Upper lobe of right lung (tissue), 1 donor: ENCODE data around the gene CCDC127. TPM values are rescaled to one million over a fixed set of nuclear protein-coding genes. Genes with fewer than 3 reads are reported as not detected.

Experiments
- ATAC-seq: fragments of 200-7000 bp; cut with Tn5 transposase; one replicate; pipeline ENCODE4 v1.9.1; 2020; ENCODE audit warnings: mild to moderate bottlenecking, moderate library complexity
- DNase-seq: peaks from one replicate; pipeline ENCODE4 v3.0.0-alpha.2; 2020
- H3K27ac ChIP-seq: fragments of 200-600 bp; one replicate; pipeline ENCODE4 v1.8.0; 2022
- H3K27me3 ChIP-seq: fragments of 200-600 bp; one replicate; pipeline ENCODE4 v1.8.0; 2022; ENCODE audit warnings: mild to moderate bottlenecking
- H3K36me3 ChIP-seq: fragments of 200-600 bp; one replicate; pipeline ENCODE4 v1.8.0; 2022
- H3K4me1 ChIP-seq: fragments of 200-600 bp; one replicate; pipeline ENCODE4 v1.8.0; 2022
- H3K4me3 ChIP-seq: fragments of 200-600 bp; one replicate; pipeline ENCODE4 v1.8.0; 2022; ENCODE audit warnings: mild to moderate bottlenecking
- H3K9me3 ChIP-seq: fragments of 200-600 bp; one replicate; pipeline ENCODE4 v1.8.0; 2022
- CTCF ChIP-seq: fragments of 200-600 bp; IDR thresholded peaks from one replicate; pipeline ENCODE4 v1.8.0; 2022; ENCODE audit warnings: antibody characterized with exemption
- intact Hi-C: fragments of 100-400 bp; cut with DNase I; formaldehyde crosslinking; loops from one replicate; pipeline ENCODE4 v1.11.0; 2022
- total RNA-seq: library from RNA; stranded (reverse); fragmentation: NEBNext Ultra II Directional; extraction: Animal tissue kit (Norgen Biotek cat#: 25700); gene quantifications from one replicate; pipeline ENCODE4 v1.2.1, GENCODE V29; 2021
- donor health status: DM: no; HTN: yes; CAD: no; lungs with severe emphysema.

The CCDC127 gene
- total RNA-seq, 1 donor from 2014 or later: 5.5 TPM

GRCh38 chr5:154826-155225, 63.1 kb downstream of the CCDC127 start:
- intact Hi-C loops: no loop called here
- ATAC-seq: no peak

GRCh38 chr5:154236-154635, 63.7 kb downstream of the CCDC127 start:
- Histone ChIP-seq H3K27ac (no peak overlapping the region), H3K4me3 (no peak overlapping the region), H3K36me3 (no peaks in the 10 kb centered on the region), H3K27me3 (no peaks in the 10 kb centered on the region), H3K9me3 (no peaks in the 10 kb centered on the region), H3K4me1 (no peaks in the 10 kb centered on the region)
- DNase-seq (no peak), ATAC-seq (no peak)
- no peak for TF ChIP-seq CTCF
- intact Hi-C loops: no loop called here

More at GRCh38 chr5:154826-155225, 63.1 kb downstream of the CCDC127 start:
- H3K27me3 ChIP-seq: no peaks in the 10 kb centered on the region
- no peak for DNase-seq
- TF ChIP-seq CTCF: no peak
- H3K27ac ChIP-seq: no peak overlapping the region
- H3K9me3 ChIP-seq: no peaks in the 10 kb centered on the region
- H3K36me3 ChIP-seq: no peaks in the 10 kb centered on the region
- no peak overlapping the region for H3K4me3 ChIP-seq
- H3K4me1 ChIP-seq: no peaks in the 10 kb centered on the region

- no peaks in the 10 kb centered on the region for H3K9me3 ChIP-seq
- H3K4me1 ChIP-seq: no peaks in the 10 kb centered on the region
- H3K4me3 ChIP-seq: no peak overlapping the region
- no peak overlapping the region for H3K27ac ChIP-seq
- no peaks in the 10 kb centered on the region for H3K27me3 ChIP-seq
- no peaks in the 10 kb centered on the region for H3K36me3 ChIP-seq
- ATAC-seq (no peak), DNase-seq (no peak)
- no peak for TF ChIP-seq CTCF
- intact Hi-C loops: no loop called here
These were observed 64.7 kb downstream of the CCDC127 start for GRCh38 chr5:153256-153655.

- TF ChIP-seq CTCF: no peak
- H3K4me3 ChIP-seq: no peak overlapping the region
- no peaks in the 10 kb centered on the region for H3K4me1 ChIP-seq
- no peaks in the 10 kb centered on the region for H3K27me3 ChIP-seq
- H3K27ac ChIP-seq: no peak overlapping the region
- DNase-seq (no peak), ATAC-seq (no peak)
- peaks cover 6% of the 10 kb centered on the region for H3K9me3 ChIP-seq
- H3K36me3 ChIP-seq: no peaks in the 10 kb centered on the region
- intact Hi-C loops: no loop called here
These were observed 65.9 kb downstream of the CCDC127 start for GRCh38 chr5:152077-152476.

GRCh38 chr5:150746-151145, 67.2 kb downstream of the CCDC127 start:
- no peak for TF ChIP-seq CTCF
- ATAC-seq (no peak), DNase-seq (no peak)
- Histone ChIP-seq H3K4me3 (no peak overlapping the region), H3K4me1 (no peaks in the 10 kb centered on the region), H3K27me3 (no peaks in the 10 kb centered on the region), H3K36me3 (no peaks in the 10 kb centered on the region), H3K27ac (no peak overlapping the region), H3K9me3 (peaks cover 6% of the 10 kb centered on the region)
- intact Hi-C loops: no loop called here
